SK-N-SH (cell line): ENCODE results near the gene SMYD3.

Experiments used
- CHD2 ChIP-seq: fragments of 150-350 bp; IDR thresholded peaks from 2 replicates; pipeline ENCODE4 v1.6.1; 2018; ENCODE audit warnings: low read length; ENCODE audit not compliant: partially characterized antibody
- EP300 ChIP-seq, 2 experiments: IDR thresholded peaks; 2 replicates each; pipeline versions ENCODE4 v1.4.0 to v1.6.1; 2012; ENCODE audit warnings: borderline replicate concordance in 1 of 2, low read depth in 1 of 2, low read length in 1 of 2
- JUND ChIP-seq: IDR thresholded peaks from 2 replicates; pipeline ENCODE4 v1.4.0; 2012
- NRF1 ChIP-seq: IDR thresholded peaks from 2 replicates; pipeline ENCODE4 v1.6.1; 2012; ENCODE audit warnings: low read depth, mild to moderate bottlenecking, low read length
- POLR2AphosphoS5 ChIP-seq: IDR thresholded peaks from 2 replicates; pipeline ENCODE4 v1.6.1; 2012; ENCODE audit warnings: low read depth, low read length
- RAD21 ChIP-seq: IDR thresholded peaks from 2 replicates; pipeline ENCODE4 v1.6.1; 2012; ENCODE audit warnings: mild to moderate bottlenecking, low read length
- RFX5 ChIP-seq: IDR thresholded peaks from 2 replicates; pipeline ENCODE4 v1.6.1; 2012; ENCODE audit warnings: mild to moderate bottlenecking, improper control_type of control experiment, low read length
- TAF1 ChIP-seq: IDR thresholded peaks from 2 replicates; pipeline ENCODE4 v1.6.1; 2012; ENCODE audit warnings: low read depth, mild to moderate bottlenecking, low read length, moderate library complexity, borderline replicate concordance
- TEAD4 ChIP-seq: IDR thresholded peaks from 2 replicates; pipeline ENCODE4 v1.4.0; 2012; ENCODE audit warnings: mild to moderate bottlenecking, borderline replicate concordance; ENCODE audit not compliant: insufficient read depth
- TF ChIP-seq, protein P1 (sequence below): fragments of 200-600 bp; sonication (generic); IDR thresholded peaks from 2 replicates; pipeline ENCODE4 v1.6.1; 2017; ENCODE audit warnings: antibody characterized with exemption, mild to moderate bottlenecking, moderate library complexity
- TF ChIP-seq, protein P2 (sequence below): IDR thresholded peaks from 2 replicates; pipeline ENCODE4 v1.4.0; 2012; ENCODE audit warnings: low read depth, borderline replicate concordance
- TF ChIP-seq, protein P3 (sequence below): IDR thresholded peaks from 2 replicates; pipeline ENCODE4 v1.4.0; 2012; ENCODE audit warnings: low read depth, borderline replicate concordance
- TF ChIP-seq, protein P4 (sequence below): fragments of 150-350 bp; IDR thresholded peaks from 2 replicates; pipeline ENCODE4 v1.6.1; 2016; ENCODE audit warnings: mild to moderate bottlenecking, low read depth, low read length

DNA sequence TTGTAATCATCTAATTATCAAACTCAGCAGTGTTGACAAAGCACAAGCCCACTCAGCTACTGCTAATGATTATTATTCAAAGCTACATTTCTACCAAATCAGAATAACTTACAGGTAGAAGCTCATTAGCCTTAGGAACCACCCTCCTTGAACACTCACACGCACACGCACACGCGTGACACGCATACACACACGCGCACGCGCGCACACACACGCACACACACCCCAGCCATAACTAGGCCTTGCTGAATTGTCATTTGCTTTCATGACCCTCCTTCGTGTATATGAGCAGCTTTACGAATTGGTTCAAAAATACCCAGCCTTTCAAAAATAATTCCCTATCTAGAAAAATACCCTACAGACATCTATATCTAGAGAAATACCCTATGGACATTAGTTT lies 195.6 kb downstream of the SMYD3 start:
- TF ChIP-seq, protein P1, sequence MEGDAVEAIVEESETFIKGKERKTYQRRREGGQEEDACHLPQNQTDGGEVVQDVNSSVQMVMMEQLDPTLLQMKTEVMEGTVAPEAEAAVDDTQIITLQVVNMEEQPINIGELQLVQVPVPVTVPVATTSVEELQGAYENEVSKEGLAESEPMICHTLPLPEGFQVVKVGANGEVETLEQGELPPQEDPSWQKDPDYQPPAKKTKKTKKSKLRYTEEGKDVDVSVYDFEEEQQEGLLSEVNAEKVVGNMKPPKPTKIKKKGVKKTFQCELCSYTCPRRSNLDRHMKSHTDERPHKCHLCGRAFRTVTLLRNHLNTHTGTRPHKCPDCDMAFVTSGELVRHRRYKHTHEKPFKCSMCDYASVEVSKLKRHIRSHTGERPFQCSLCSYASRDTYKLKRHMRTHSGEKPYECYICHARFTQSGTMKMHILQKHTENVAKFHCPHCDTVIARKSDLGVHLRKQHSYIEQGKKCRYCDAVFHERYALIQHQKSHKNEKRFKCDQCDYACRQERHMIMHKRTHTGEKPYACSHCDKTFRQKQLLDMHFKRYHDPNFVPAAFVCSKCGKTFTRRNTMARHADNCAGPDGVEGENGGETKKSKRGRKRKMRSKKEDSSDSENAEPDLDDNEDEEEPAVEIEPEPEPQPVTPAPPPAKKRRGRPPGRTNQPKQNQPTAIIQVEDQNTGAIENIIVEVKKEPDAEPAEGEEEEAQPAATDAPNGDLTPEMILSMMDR: no peak
- TF ChIP-seq TEAD4 (no peak), RFX5 (no peak), JUND (no peak), POLR2AphosphoS5 (no peak), NRF1 (no peak), CHD2 (no peak), TAF1 (no peak), EP300 (IDR thresholded peaks at IDR 0.05; ENCODE audit: borderline replicate concordance in 1 of 2, low read depth in 1 of 2, low read length in 1 of 2) (no peak), RAD21 (no peak)
- TF ChIP-seq, protein P2, sequence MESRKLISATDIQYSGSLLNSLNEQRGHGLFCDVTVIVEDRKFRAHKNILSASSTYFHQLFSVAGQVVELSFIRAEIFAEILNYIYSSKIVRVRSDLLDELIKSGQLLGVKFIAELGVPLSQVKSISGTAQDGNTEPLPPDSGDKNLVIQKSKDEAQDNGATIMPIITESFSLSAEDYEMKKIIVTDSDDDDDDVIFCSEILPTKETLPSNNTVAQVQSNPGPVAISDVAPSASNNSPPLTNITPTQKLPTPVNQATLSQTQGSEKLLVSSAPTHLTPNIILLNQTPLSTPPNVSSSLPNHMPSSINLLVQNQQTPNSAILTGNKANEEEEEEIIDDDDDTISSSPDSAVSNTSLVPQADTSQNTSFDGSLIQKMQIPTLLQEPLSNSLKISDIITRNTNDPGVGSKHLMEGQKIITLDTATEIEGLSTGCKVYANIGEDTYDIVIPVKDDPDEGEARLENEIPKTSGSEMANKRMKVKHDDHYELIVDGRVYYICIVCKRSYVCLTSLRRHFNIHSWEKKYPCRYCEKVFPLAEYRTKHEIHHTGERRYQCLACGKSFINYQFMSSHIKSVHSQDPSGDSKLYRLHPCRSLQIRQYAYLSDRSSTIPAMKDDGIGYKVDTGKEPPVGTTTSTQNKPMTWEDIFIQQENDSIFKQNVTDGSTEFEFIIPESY: no peak
- TF ChIP-seq, protein P3, sequence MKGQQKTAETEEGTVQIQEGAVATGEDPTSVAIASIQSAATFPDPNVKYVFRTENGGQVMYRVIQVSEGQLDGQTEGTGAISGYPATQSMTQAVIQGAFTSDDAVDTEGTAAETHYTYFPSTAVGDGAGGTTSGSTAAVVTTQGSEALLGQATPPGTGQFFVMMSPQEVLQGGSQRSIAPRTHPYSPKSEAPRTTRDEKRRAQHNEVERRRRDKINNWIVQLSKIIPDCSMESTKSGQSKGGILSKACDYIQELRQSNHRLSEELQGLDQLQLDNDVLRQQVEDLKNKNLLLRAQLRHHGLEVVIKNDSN: no peak
- TF ChIP-seq, protein P4, sequence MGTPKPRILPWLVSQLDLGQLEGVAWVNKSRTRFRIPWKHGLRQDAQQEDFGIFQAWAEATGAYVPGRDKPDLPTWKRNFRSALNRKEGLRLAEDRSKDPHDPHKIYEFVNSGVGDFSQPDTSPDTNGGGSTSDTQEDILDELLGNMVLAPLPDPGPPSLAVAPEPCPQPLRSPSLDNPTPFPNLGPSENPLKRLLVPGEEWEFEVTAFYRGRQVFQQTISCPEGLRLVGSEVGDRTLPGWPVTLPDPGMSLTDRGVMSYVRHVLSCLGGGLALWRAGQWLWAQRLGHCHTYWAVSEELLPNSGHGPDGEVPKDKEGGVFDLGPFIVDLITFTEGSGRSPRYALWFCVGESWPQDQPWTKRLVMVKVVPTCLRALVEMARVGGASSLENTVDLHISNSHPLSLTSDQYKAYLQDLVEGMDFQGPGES: no peak
